HepG2 (cell line): ENCODE measurements around the gene PPP4C. TPM values are rescaled to one million over a fixed set of nuclear protein-coding genes. Genes with fewer than 3 reads are reported as not detected.

Experiments
- BRF2 ChIP-seq: sonication (generic); formaldehyde crosslinking; IDR thresholded peaks from 2 replicates; pipeline ENCODE4 v1.8.1; 2022; ENCODE audit warnings: mild to moderate bottlenecking, missing genetic modification reagents
- CC2D1A ChIP-seq: sonication (generic); formaldehyde crosslinking; IDR thresholded peaks from 2 replicates; pipeline ENCODE4 v1.8.1; 2023; ENCODE audit warnings: mild to moderate bottlenecking, missing genetic modification reagents
- CCDC6 ChIP-seq: sonication (generic); formaldehyde crosslinking; IDR thresholded peaks from 2 replicates; pipeline ENCODE4 v1.8.1; 2022; ENCODE audit warnings: mild to moderate bottlenecking, missing genetic modification reagents, moderate library complexity
- GMEB1 ChIP-seq: sonication (generic); formaldehyde crosslinking; IDR thresholded peaks from 2 replicates; pipeline ENCODE4 v1.5.1; 2020; ENCODE audit warnings: missing genetic modification reagents, mild to moderate bottlenecking, borderline replicate concordance
- JDP2 ChIP-seq: sonication (generic); formaldehyde crosslinking; IDR thresholded peaks from 2 replicates; pipeline ENCODE4 v1.8.1; 2022; ENCODE audit warnings: missing genetic modification reagents, borderline replicate concordance
- NR2F1 ChIP-seq, 2 experiments: fragments of 450-650 bp in 1 of 2; formaldehyde crosslinking in 1 of 2; IDR thresholded peaks; 2 replicates each; pipeline versions ENCODE4 v1.5.0 to v1.6.1; 2016 to 2020; ENCODE audit warnings: mild to moderate bottlenecking in 1 of 2, missing compliant biosample characterization in 1 of 2, missing genetic modification reagents in 1 of 2, moderate library complexity in 1 of 2
- PHF21A ChIP-seq: sonication (generic); formaldehyde crosslinking; IDR thresholded peaks from 2 replicates; pipeline ENCODE4 v1.5.0; 2020; ENCODE audit warnings: mild to moderate bottlenecking, missing genetic modification reagents
- RARA ChIP-seq: IDR thresholded peaks from 2 replicates; pipeline ENCODE4 v1.6.1; 2016; ENCODE audit warnings: missing genetic modification reagents, missing compliant biosample characterization
- RBM22 ChIP-seq: fragments of 200-400 bp; formaldehyde crosslinking; optimal IDR thresholded peaks from 2 replicates; pipeline ENCODE3; 2017; ENCODE audit warnings: mild to moderate bottlenecking, low read length, moderate library complexity
- TFE3 ChIP-seq: IDR thresholded peaks from 2 replicates; pipeline ENCODE4 v1.6.1; 2016
- ZBTB10 ChIP-seq: sonication (generic); formaldehyde crosslinking; IDR thresholded peaks from 2 replicates; pipeline ENCODE4 v1.4.0; 2020; ENCODE audit warnings: missing genetic modification reagents, borderline replicate concordance
- ZBTB7A ChIP-seq: sonication (generic); formaldehyde crosslinking; IDR thresholded peaks from 2 replicates; pipeline ENCODE4 v1.8.0; 2022; ENCODE audit warnings: mild to moderate bottlenecking, missing genetic modification reagents
- ZFP36L1 ChIP-seq: sonication (generic); formaldehyde crosslinking; IDR thresholded peaks from 2 replicates; pipeline ENCODE4 v1.8.0; 2022; ENCODE audit warnings: mild to moderate bottlenecking, missing genetic modification reagents, moderate library complexity
- ZNF12 ChIP-seq: sonication (generic); formaldehyde crosslinking; IDR thresholded peaks from 2 replicates; pipeline ENCODE4 v1.5.0; 2020; ENCODE audit warnings: missing genetic modification reagents
- ZNF556 ChIP-seq: sonication (generic); formaldehyde crosslinking; IDR thresholded peaks from 2 replicates; pipeline ENCODE4 v1.4.0; 2020; ENCODE audit warnings: mild to moderate bottlenecking, missing genetic modification reagents, borderline replicate concordance
- ZNF569 ChIP-seq: sonication (generic); formaldehyde crosslinking; IDR thresholded peaks from 2 replicates; pipeline ENCODE4 v1.5.0; 2020; ENCODE audit warnings: mild to moderate bottlenecking, missing genetic modification reagents, moderate library complexity, borderline replicate concordance
- ZNF784 ChIP-seq: sonication (generic); formaldehyde crosslinking; IDR thresholded peaks from 2 replicates; pipeline ENCODE4 v1.5.1; 2020; ENCODE audit warnings: missing genetic modification reagents, mild to moderate bottlenecking, borderline replicate concordance
- ZUFSP ChIP-seq: sonication (generic); formaldehyde crosslinking; IDR thresholded peaks from 2 replicates; pipeline ENCODE4 v1.9.0; 2021; ENCODE audit warnings: missing genetic modification reagents, mild to moderate bottlenecking, borderline replicate concordance
- polyA plus RNA-seq, 8 experiments: library from polyadenylated mRNA; depleted of rRNA in 3 of 8; stranded (reverse) in 7 of 8; unstranded in 1 of 8; fragments of >200 nt; fragmentation: Illumina TruSeq in 4 of 8; extraction: Trizol in 4 of 8; gene quantifications; 2 replicates each; pipeline versions ENCODE4 v1.2.1 to v1.2.3, GENCODE V29; 2011 to 2016; ENCODE audit warnings: low read depth in 4 of 8, missing spikeins in 1 of 8, mixed read lengths in 1 of 8; ENCODE audit not compliant: insufficient read depth in 1 of 8
- total RNA-seq, 5 experiments: library from RNA; depleted of rRNA; stranded (reverse); fragments of >200 nt; fragmentation: Illumina TruSeq; extraction: Trizol; gene quantifications; 2 replicates each; pipeline ENCODE4 v1.2.3, GENCODE V29; 2016; ENCODE audit warnings: low read depth in 1 of 5

Gene PPP4C
- total and polyA plus RNA-seq, 2 of the 13 experiments (the other 11 are each of a cell fraction or from before 2014, with no cell fraction given) = 176 to 220 TPM

- TF ChIP-seq ZNF12 = peak; percentile 48; the same call in 1 of the 2 replicates
- peak; percentile 59; the same call in 1 of the 2 replicates for TF ChIP-seq TFE3 (CRISPR knock-in tag)
- peak; percentile 61 for TF ChIP-seq PHF21A (CRISPR knock-in tag)
- TF ChIP-seq ZBTB10 = no peak
- TF ChIP-seq JDP2 (CRISPR knock-in tag) = no peak
- peak; percentile 61; the same call in 1 of the 2 replicates for TF ChIP-seq BRF2 (CRISPR knock-in tag)
- TF ChIP-seq RBM22 = no peak
- no peak for TF ChIP-seq CCDC6
- no peak for TF ChIP-seq ZNF569 (CRISPR knock-in tag)
- no peak for TF ChIP-seq ZUFSP (CRISPR knock-in tag)
- TF ChIP-seq ZNF556 = peak; percentile 82
- TF ChIP-seq ZBTB7A (CRISPR knock-in tag) = no peak
- TF ChIP-seq ZNF784 (CRISPR knock-in tag) = no peak
- 0 out of 2 replicates have a peak, but pooled peaks have one; percentile 30 for TF ChIP-seq CC2D1A
- no peak for TF ChIP-seq ZFP36L1 (CRISPR knock-in tag)
- no peak; a peak in 1 of 4 replicates for TF ChIP-seq NR2F1 (CRISPR knock-in tag; IDR thresholded peaks at IDR 0.05)
- peak; percentile 48 for TF ChIP-seq RARA (CRISPR knock-in tag)
- peak; percentile 68; the same call in 1 of the 2 replicates for TF ChIP-seq GMEB1 (CRISPR knock-in tag)
Measured at GRCh38 chr16:30096105-30096861, 20.5 kb downstream of the PPP4C start, which contains the start of gene YPEL3 (continued).
